WTC11 (cell line): ENCODE results near the gene FBRS. TPM values are rescaled to one million over a fixed set of nuclear protein-coding genes. Genes with fewer than 3 reads are reported as not detected.
A peak's percentile ranks its signal among the peaks of the same experiment; 100 is the strongest.

Experiments used
- ATAC-seq: fragments of 200-7000 bp; cut with Tn5 transposase; 2 replicates; pipeline ENCODE4 v1.10.0; 2021; ENCODE audit warnings: mild to moderate bottlenecking, moderate library complexity
- CTCF ChIA-PET: fragments of 300-600 bp; sonication (Branson Sonifier 250); formaldehyde crosslinking; loops from one replicate; lab custom pipeline; 2021; ENCODE audit warnings: antibody characterized with exemption; lab: Charles Lee
- POLR2A ChIA-PET: fragments of 350-600 bp; sonication (Branson Sonifier 250); formaldehyde crosslinking; loops from one replicate; lab custom pipeline; 2021; ENCODE audit warnings: antibody characterized with exemption; lab: Charles Lee
- DNase-seq: peaks from one replicate; pipeline ENCODE4 v3.0.0; 2021; ENCODE audit warnings: low spot score
- H3K27ac Mint-ChIP-seq: 2 replicates; pipeline ENCODE4 v1.8.0; 2021; ENCODE audit warnings: mixed read lengths
- H3K27me3 Mint-ChIP-seq: 2 replicates; pipeline ENCODE4 v1.8.0; 2021; ENCODE audit warnings: low read depth, mild to moderate bottlenecking, moderate library complexity, mixed read lengths
- H3K36me3 Mint-ChIP-seq: 2 replicates; pipeline ENCODE4 v1.8.0; 2021; ENCODE audit warnings: mixed read lengths
- H3K4me1 Mint-ChIP-seq: 2 replicates; pipeline ENCODE4 v1.8.0; 2022; ENCODE audit warnings: mixed read lengths
- H3K4me3 Mint-ChIP-seq: 2 replicates; pipeline ENCODE4 v1.8.0; 2021; ENCODE audit warnings: mild to moderate bottlenecking, moderate library complexity, mixed read lengths
- H3K9me3 Mint-ChIP-seq: 2 replicates; pipeline ENCODE4 v1.8.0; 2021; ENCODE audit warnings: mixed read lengths
- AR ChIP-seq: fragments of 250-450 bp; sonication (Bioruptor Pico); IDR thresholded peaks from 2 replicates; pipeline ENCODE4 v1.9.0; 2021; ENCODE audit warnings: mild to moderate bottlenecking
- ARID4B ChIP-seq: sonication (generic); formaldehyde crosslinking; IDR thresholded peaks from 2 replicates; pipeline ENCODE4 v1.8.0; 2023; ENCODE audit warnings: missing genetic modification reagents, mild to moderate bottlenecking, borderline replicate concordance
- ELF4 ChIP-seq: sonication (generic); formaldehyde crosslinking; IDR thresholded peaks from 2 replicates; pipeline ENCODE4 v1.8.1; 2022; ENCODE audit warnings: low read depth, mild to moderate bottlenecking, moderate library complexity, missing genetic modification reagents
- ESRRA ChIP-seq: sonication (generic); formaldehyde crosslinking; IDR thresholded peaks from 2 replicates; pipeline ENCODE4 v1.8.1; 2022; ENCODE audit warnings: mild to moderate bottlenecking, missing genetic modification reagents, borderline replicate concordance
- GABPB1 ChIP-seq: sonication (generic); formaldehyde crosslinking; IDR thresholded peaks from 2 replicates; pipeline ENCODE4 v1.8.1; 2023; ENCODE audit warnings: mild to moderate bottlenecking, missing genetic modification reagents
- GRHL2 ChIP-seq: fragments of 250-450 bp; sonication (Bioruptor Pico); IDR thresholded peaks from 2 replicates; pipeline ENCODE4 v1.8.0; 2022; ENCODE audit warnings: mild to moderate bottlenecking, moderate library complexity; ENCODE audit not compliant: insufficient replicate concordance, severe bottlenecking
- MYBL2 ChIP-seq: sonication (generic); formaldehyde crosslinking; IDR thresholded peaks from 2 replicates; pipeline ENCODE4 v1.8.1; 2023; ENCODE audit warnings: mild to moderate bottlenecking, moderate library complexity, missing genetic modification reagents
- NFATC4 ChIP-seq: fragments of 250-450 bp; sonication (Bioruptor Pico); IDR thresholded peaks from 2 replicates; pipeline ENCODE4 v1.9.0; 2021; ENCODE audit warnings: mild to moderate bottlenecking
- RORB ChIP-seq: fragments of 250-450 bp; sonication (Bioruptor Pico); IDR thresholded peaks from 2 replicates; pipeline ENCODE4 v1.9.0; 2021; ENCODE audit warnings: mild to moderate bottlenecking
- SMAD3 ChIP-seq: sonication (generic); formaldehyde crosslinking; IDR thresholded peaks from 2 replicates; pipeline ENCODE4 v1.8.0; 2022; ENCODE audit warnings: missing genetic modification reagents, mild to moderate bottlenecking, borderline replicate concordance
- USF1 ChIP-seq: sonication (generic); formaldehyde crosslinking; IDR thresholded peaks from 2 replicates; pipeline ENCODE4 v1.8.0; 2022; ENCODE audit warnings: mild to moderate bottlenecking, missing genetic modification reagents
- ZNF263 ChIP-seq: sonication (generic); formaldehyde crosslinking; IDR thresholded peaks from 2 replicates; pipeline ENCODE4 v1.8.1; 2022; ENCODE audit warnings: low read depth, mild to moderate bottlenecking, moderate library complexity, missing genetic modification reagents
- ZNF317 ChIP-seq: sonication (generic); formaldehyde crosslinking; IDR thresholded peaks from 2 replicates; pipeline ENCODE4 v1.8.1; 2023; ENCODE audit warnings: low read depth, mild to moderate bottlenecking, moderate library complexity, missing genetic modification reagents, borderline replicate concordance
- ZNF416 ChIP-seq: fragments of 250-450 bp; sonication (Bioruptor Pico); IDR thresholded peaks from 2 replicates; pipeline ENCODE4 v1.9.0; 2021; ENCODE audit warnings: mild to moderate bottlenecking, inconsistent platforms
- ZNF532 ChIP-seq: fragments of 250-450 bp; sonication (Bioruptor Pico); IDR thresholded peaks from 2 replicates; pipeline ENCODE4 v1.9.0; 2021; ENCODE audit warnings: mild to moderate bottlenecking, borderline replicate concordance
- ZNF671 ChIP-seq: fragments of 250-450 bp; sonication (Bioruptor Pico); IDR thresholded peaks from 2 replicates; pipeline ENCODE4 v1.8.0; 2021; ENCODE audit warnings: mild to moderate bottlenecking
- total RNA-seq: library from RNA; stranded (reverse); gene quantifications from 3 replicates; pipeline ENCODE4 v1.2.3, GENCODE V29; 2021

The FBRS gene
- total RNA-seq, 1 experiment from 2014 or later: 23.2 TPM

GRCh38 chr16:30633526-30633925 lies 24.7 kb upstream of the FBRS start:
- Mint-ChIP-seq H3K4me3 (peak overlapping the region; percentile 92), H3K9me3 (no peaks in the 10 kb centered on the region), H3K27ac (peak overlapping the region; percentile 96), H3K4me1 (peaks cover 9% of the 10 kb centered on the region), H3K36me3 (no peaks in the 10 kb centered on the region), H3K27me3 (peaks cover 11% of the 10 kb centered on the region)
- TF ChIP-seq GRHL2: no peak
- TF ChIP-seq ESRRA (CRISPR knock-in tag): no peak
- TF ChIP-seq USF1 (CRISPR knock-in tag): no peak
- no peak for TF ChIP-seq ZNF317 (CRISPR knock-in tag)
- no peak for TF ChIP-seq ZNF532 (CRISPR knock-in tag)
- no peak for TF ChIP-seq ELF4 (CRISPR knock-in tag)
- TF ChIP-seq ZNF416 (CRISPR knock-in tag): no peak
- TF ChIP-seq ARID4B: no peak
- TF ChIP-seq GABPB1 (CRISPR knock-in tag): no peak
- TF ChIP-seq ZNF671 (CRISPR knock-in tag): no peak
- no peak for TF ChIP-seq ZNF263 (CRISPR knock-in tag)
- no peak for TF ChIP-seq SMAD3 (CRISPR knock-in tag)
- TF ChIP-seq MYBL2 (CRISPR knock-in tag): no peak
- TF ChIP-seq NFATC4 (CRISPR knock-in tag): no peak
- TF ChIP-seq AR (CRISPR knock-in tag): no peak
- no peak for TF ChIP-seq RORB (CRISPR knock-in tag)
- POLR2A ChIA-PET: interaction anchor here (0.6 to 1.1 kb wide), 6 partner anchors 17 to 370 kb away, joined by 3 to 5 read pairs (median 4); partner anchors contain the start of genes FBRS, PRR14 and ZNF747
- ATAC-seq: no peak
- CTCF ChIA-PET: interaction anchor here (0.6 to 1.4 kb wide), 10 partner anchors 17 to 446 kb away, joined by 3 to 20 read pairs (median 6); partner anchors contain the start of genes DCTPP1, PRR14, ZNF689 and ZNF747
- DNase-seq: no peak
